Calu3 (cell line): ENCODE measurements around the gene SGSM1. TPM values are rescaled to one million over a fixed set of nuclear protein-coding genes. Genes with fewer than 3 reads are reported as not detected.

Experiments
- BruUV-seq: library from RNA; stranded (reverse); fragments of 400-500 nt; replicated peaks from 2 replicates; lab custom pipeline; 2021; lab: Mats Ljungman, UMichigan
- CTCF ChIA-PET: fragments of 300-600 bp; sonication (Branson Sonifier 250); formaldehyde crosslinking; loops from one replicate; lab custom pipeline; 2022; ENCODE audit warnings: antibody characterized with exemption; lab: Charles Lee
- DNase-seq: peaks from one replicate; pipeline ENCODE4 v3.0.0; 2022
- H3K27ac Mint-ChIP-seq: one replicate; pipeline ENCODE4 v1.8.0; 2022; ENCODE audit warnings: mixed read lengths; ENCODE audit not compliant: unreplicated experiment
- H3K27me3 Mint-ChIP-seq: one replicate; pipeline ENCODE4 v1.8.0; 2022; ENCODE audit warnings: mixed read lengths; ENCODE audit not compliant: unreplicated experiment
- H3K36me3 Mint-ChIP-seq: one replicate; pipeline ENCODE4 v1.8.0; 2022; ENCODE audit warnings: mild to moderate bottlenecking, moderate library complexity, mixed read lengths; ENCODE audit not compliant: insufficient read depth, unreplicated experiment
- H3K4me1 Mint-ChIP-seq: one replicate; pipeline ENCODE4 v1.8.0; 2022; ENCODE audit warnings: mild to moderate bottlenecking, low read depth, mixed read lengths; ENCODE audit not compliant: unreplicated experiment
- H3K4me3 Mint-ChIP-seq: one replicate; pipeline ENCODE4 v1.8.0; 2022; ENCODE audit warnings: mild to moderate bottlenecking, low read depth, moderate library complexity, mixed read lengths; ENCODE audit not compliant: unreplicated experiment
- H3K9me3 Mint-ChIP-seq: one replicate; pipeline ENCODE4 v1.8.0; 2022; ENCODE audit warnings: low read depth, mixed read lengths; ENCODE audit not compliant: unreplicated experiment
- intact Hi-C: fragments of 100-400 bp; cut with micrococcal nuclease; formaldehyde crosslinking; loops from one replicate; pipeline ENCODE4 v1.10.0; 2022; ENCODE audit not compliant: unreplicated experiment
- total RNA-seq: library from RNA; stranded (reverse); gene quantifications from 2 replicates; pipeline ENCODE4 v1.2.3, GENCODE V29; 2022
- TF ChIP-seq, protein P1 (sequence below): fragments of 200-600 bp; IDR thresholded peaks from one replicate; pipeline ENCODE4 v1.8.0; 2022; ENCODE audit warnings: antibody characterized with exemption; ENCODE audit not compliant: unreplicated experiment

The SGSM1 gene
- total RNA-seq, 1 experiment from 2014 or later, result 0.07 TPM

DNA sequence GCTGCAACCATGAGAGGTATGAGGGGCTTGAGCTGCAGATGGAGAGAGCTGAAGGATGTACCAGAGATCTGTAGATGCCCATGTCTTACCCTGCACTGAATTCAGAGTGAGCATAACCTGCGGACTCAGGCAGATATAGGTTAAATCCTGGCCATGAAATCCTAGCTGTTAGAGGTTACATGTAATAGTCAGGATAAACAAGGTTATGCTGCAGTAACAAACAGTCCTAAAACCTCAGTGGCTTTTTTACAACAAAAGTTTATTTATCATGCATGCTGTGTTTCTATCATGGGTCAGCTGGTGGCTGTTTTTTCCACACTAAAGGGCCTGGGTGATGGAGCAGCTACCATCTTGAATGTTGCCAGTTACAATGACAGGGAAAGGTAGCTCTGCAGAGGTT, 70.7 kb downstream of the SGSM1 start:
- intact Hi-C loops, result no loop called here
- TF ChIP-seq, protein P1, sequence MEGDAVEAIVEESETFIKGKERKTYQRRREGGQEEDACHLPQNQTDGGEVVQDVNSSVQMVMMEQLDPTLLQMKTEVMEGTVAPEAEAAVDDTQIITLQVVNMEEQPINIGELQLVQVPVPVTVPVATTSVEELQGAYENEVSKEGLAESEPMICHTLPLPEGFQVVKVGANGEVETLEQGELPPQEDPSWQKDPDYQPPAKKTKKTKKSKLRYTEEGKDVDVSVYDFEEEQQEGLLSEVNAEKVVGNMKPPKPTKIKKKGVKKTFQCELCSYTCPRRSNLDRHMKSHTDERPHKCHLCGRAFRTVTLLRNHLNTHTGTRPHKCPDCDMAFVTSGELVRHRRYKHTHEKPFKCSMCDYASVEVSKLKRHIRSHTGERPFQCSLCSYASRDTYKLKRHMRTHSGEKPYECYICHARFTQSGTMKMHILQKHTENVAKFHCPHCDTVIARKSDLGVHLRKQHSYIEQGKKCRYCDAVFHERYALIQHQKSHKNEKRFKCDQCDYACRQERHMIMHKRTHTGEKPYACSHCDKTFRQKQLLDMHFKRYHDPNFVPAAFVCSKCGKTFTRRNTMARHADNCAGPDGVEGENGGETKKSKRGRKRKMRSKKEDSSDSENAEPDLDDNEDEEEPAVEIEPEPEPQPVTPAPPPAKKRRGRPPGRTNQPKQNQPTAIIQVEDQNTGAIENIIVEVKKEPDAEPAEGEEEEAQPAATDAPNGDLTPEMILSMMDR, result no peak
- Mint-ChIP-seq H3K9me3 (no peaks in the 10 kb centered on the region), H3K27ac (no peak overlapping the region), H3K4me3 (no peak overlapping the region), H3K4me1 (no peaks in the 10 kb centered on the region), H3K27me3 (peaks cover 53% of the 10 kb centered on the region), H3K36me3 (no peaks in the 10 kb centered on the region)
- no peak for DNase-seq
- BruUV-seq, result no TSS peak
- CTCF ChIA-PET, result interaction anchor here (0.6 to 1.2 kb wide), 2 partner anchors 10 to 25 kb away, joined by 3 to 4 read pairs; no protein-coding TSS in a partner anchor

DNA sequence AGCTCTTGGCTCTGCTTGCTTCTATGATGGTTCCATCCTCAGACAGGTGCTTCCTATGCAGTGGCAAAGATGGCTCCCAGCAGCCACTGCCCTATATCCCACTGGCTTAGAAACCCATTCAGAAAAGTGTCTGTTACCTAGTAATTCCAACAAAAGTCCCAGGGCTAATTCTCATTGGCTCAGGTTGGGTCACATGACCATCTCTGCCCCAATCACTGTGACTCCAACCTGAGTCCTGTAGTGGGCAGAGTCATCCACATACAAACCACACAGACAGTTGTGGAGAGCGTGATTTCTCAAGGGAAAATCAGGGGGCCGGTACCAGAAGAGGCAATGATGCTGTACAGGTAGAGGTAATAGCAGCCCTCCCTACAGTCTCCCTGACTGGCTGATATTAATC, 73.0 kb downstream of the SGSM1 start:
- Mint-ChIP-seq H3K36me3 (no peaks in the 10 kb centered on the region), H3K27me3 (peaks cover 64% of the 10 kb centered on the region), H3K4me3 (no peak overlapping the region), H3K27ac (no peak overlapping the region), H3K4me1 (no peaks in the 10 kb centered on the region), H3K9me3 (no peaks in the 10 kb centered on the region)
- BruUV-seq, result no TSS peak
- CTCF ChIA-PET, result no interaction called here
- intact Hi-C loops, result no loop called here
- TF ChIP-seq, protein P1, result no peak
- DNase-seq, result no peak

DNA sequence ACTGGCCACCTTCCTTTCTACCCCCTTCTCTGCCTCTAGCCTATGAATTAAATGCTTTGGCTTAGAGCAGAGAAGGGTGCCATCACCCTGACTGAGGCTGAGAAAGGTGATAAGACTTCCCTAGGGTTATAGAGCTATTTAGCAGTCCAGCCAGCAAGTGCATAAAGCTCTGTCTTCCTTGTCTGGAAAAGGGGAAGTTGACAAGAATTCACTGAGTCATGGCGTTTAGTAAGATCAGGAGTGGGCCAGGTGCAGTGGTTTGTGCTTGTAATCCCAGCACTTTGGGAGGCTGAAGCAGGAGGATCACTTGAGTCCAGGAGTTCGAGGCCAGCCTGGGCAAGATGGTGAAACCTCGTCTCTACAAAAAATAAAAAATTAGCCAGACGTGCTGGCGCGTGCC, 77.4 kb downstream of the SGSM1 start:
- no TSS peak for BruUV-seq
- Mint-ChIP-seq H3K36me3 (no peaks in the 10 kb centered on the region), H3K4me3 (no peak overlapping the region), H3K27me3 (peaks cover 60% of the 10 kb centered on the region), H3K27ac (no peak overlapping the region), H3K9me3 (no peaks in the 10 kb centered on the region), H3K4me1 (no peaks in the 10 kb centered on the region)
- TF ChIP-seq, protein P1, result no peak
- intact Hi-C loops, result no loop called here
- CTCF ChIA-PET, result no interaction called here
- DNase-seq, result no peak

DNA sequence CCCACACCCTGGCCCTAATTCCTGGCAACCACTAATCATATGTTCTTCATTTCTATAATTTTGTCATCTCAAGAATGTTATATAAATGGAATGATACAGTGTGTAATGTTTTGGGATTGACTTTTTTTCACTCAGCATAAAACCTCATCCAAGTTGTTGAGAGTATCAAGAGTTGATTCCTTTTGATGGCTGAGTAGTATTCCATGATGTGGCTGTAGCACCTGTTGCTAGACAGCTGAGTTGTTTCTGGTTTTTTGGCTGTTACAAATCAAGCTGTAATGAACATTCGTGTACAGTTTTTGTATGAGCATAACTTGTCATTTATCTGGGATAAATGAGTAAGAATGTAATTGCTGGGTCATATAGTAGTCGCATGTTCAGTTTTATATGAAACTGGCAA, 81.2 kb downstream of the SGSM1 start:
- TF ChIP-seq, protein P1, result no peak
- DNase-seq, result no peak
- H3K27ac Mint-ChIP-seq, result no peak overlapping the region
- BruUV-seq, result no TSS peak
- CTCF ChIA-PET, result no interaction called here
- H3K4me1 Mint-ChIP-seq, result no peaks in the 10 kb centered on the region
- no peaks in the 10 kb centered on the region for H3K36me3 Mint-ChIP-seq
- peaks cover 47% of the 10 kb centered on the region for H3K27me3 Mint-ChIP-seq
- H3K9me3 Mint-ChIP-seq, result no peaks in the 10 kb centered on the region
- intact Hi-C loops, result no loop called here
- no peak overlapping the region for H3K4me3 Mint-ChIP-seq
